Measurements from ENCODE around the gene UNCX. TPM values are rescaled to one million over a fixed set of nuclear protein-coding genes. Genes with fewer than 3 reads are reported as not detected.

The UNCX gene
- total and polyA plus RNA-seq, 8 donors: not detected

DNA sequence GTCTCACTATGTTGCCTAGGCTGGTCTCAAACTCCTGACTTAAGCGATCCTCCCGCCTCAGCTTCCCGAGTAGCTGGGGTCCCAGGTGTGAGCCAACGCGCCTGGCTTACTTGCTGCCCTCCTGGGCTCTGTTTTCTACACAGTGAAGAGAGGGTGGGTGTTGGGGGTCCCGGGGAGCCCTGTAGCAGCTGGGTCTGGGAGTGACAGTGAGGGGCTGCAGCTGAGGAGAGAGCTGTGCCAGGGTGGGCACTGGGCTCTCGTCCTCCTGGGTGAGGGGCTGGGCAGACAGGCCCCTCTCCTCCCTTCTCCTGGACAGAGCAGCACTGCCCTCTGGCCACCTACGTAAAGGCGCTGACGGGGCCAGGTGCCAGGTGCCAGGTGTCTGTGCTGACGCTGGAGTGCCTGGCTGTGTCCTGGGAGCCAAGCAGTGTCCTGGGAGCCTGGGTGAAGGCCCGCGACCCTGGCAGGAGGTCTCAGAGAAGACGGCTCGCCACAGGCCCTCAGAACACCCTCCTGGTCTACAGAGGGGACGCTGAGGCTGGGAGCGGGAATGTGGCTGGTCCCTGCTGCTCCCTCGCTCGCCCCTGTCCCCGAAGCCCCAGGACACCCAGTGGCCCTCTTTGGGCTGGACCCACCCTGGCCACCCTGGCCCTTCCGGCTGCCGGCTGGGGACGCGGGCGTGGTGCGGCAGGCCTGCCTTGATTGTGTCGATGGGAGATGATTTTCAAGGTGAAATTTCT is 35.6 kb downstream of the UNCX start:
- Histone ChIP-seq H3K36me3 (no peaks in the 10 kb centered on the region), H3K27ac (no peak overlapping the region), H3K27me3 (peaks cover 19 to 85% (median 64%) of the 10 kb centered on the region in 3 donors), H3K9me3 (peaks cover 0 to 4% (median 2%) of the 10 kb centered on the region in 4 donors), H3K4me1 (peaks cover 0 to 8% (median 3%) of the 10 kb centered on the region in 4 donors), H3K4me3 (no peak overlapping the region)
- intact Hi-C loops (cut with DNase I; ENCODE audit: low total_unique reads): no loop called here
- TF ChIP-seq, protein P1, sequence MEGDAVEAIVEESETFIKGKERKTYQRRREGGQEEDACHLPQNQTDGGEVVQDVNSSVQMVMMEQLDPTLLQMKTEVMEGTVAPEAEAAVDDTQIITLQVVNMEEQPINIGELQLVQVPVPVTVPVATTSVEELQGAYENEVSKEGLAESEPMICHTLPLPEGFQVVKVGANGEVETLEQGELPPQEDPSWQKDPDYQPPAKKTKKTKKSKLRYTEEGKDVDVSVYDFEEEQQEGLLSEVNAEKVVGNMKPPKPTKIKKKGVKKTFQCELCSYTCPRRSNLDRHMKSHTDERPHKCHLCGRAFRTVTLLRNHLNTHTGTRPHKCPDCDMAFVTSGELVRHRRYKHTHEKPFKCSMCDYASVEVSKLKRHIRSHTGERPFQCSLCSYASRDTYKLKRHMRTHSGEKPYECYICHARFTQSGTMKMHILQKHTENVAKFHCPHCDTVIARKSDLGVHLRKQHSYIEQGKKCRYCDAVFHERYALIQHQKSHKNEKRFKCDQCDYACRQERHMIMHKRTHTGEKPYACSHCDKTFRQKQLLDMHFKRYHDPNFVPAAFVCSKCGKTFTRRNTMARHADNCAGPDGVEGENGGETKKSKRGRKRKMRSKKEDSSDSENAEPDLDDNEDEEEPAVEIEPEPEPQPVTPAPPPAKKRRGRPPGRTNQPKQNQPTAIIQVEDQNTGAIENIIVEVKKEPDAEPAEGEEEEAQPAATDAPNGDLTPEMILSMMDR (IDR thresholded peaks at IDR 0.05): no peak
- TF ChIP-seq POLR2A (IDR thresholded peaks at IDR 0.05): no peak
- no peak for TF ChIP-seq EP300 (IDR thresholded peaks at IDR 0.05)
- no peak for TF ChIP-seq POLR2AphosphoS5 (IDR thresholded peaks at IDR 0.05)
- no peak for DNase-seq
- WGBS, 5 donors: 76 to 86% (median 82%) methylated on average over 19 to 27 of the region's 27 CpGs

DNA sequence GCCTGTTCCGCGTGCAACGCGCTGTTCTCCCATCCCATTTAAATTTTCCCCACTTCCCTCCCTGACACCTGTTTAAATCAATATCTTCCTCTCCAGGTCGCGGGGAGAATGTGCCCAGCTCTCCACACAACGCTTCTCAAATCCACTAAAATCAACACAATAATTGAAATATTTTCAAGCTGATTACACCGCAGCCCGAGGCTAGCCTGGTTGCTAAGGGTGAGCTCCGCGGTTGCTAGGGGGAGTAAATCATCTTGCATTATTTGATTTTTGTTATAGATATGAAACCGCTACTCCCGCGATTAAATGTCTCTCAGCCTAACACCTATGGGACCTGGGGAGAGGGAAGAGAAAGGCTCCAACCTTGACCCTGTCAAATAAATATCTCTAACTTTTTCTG is 36.2 kb downstream of the UNCX start:
- intact Hi-C loops (cut with DNase I; ENCODE audit: low total_unique reads): no loop called here
- peaks cover 0 to 2% (median 0%) of the 10 kb centered on the region in 4 donors for H3K4me1 ChIP-seq
- no peak for DNase-seq
- H3K4me3 ChIP-seq: no peak overlapping the region
- no peaks in the 10 kb centered on the region for H3K36me3 ChIP-seq
- peaks cover 18 to 78% (median 60%) of the 10 kb centered on the region in 3 donors for H3K27me3 ChIP-seq
- H3K27ac ChIP-seq: no peak overlapping the region
- WGBS, 5 donors: 41 to 54% (median 43%) methylated on average over 14 of the region's 14 CpGs
- TF ChIP-seq EP300 (IDR thresholded peaks at IDR 0.05) (no peak), POLR2A (IDR thresholded peaks at IDR 0.05) (no peak), POLR2AphosphoS5 (IDR thresholded peaks at IDR 0.05) (no peak)
- TF ChIP-seq, protein P1 (IDR thresholded peaks at IDR 0.05): no peak
- H3K9me3 ChIP-seq: peaks cover 0 to 4% (median 2%) of the 10 kb centered on the region in 4 donors

DNA sequence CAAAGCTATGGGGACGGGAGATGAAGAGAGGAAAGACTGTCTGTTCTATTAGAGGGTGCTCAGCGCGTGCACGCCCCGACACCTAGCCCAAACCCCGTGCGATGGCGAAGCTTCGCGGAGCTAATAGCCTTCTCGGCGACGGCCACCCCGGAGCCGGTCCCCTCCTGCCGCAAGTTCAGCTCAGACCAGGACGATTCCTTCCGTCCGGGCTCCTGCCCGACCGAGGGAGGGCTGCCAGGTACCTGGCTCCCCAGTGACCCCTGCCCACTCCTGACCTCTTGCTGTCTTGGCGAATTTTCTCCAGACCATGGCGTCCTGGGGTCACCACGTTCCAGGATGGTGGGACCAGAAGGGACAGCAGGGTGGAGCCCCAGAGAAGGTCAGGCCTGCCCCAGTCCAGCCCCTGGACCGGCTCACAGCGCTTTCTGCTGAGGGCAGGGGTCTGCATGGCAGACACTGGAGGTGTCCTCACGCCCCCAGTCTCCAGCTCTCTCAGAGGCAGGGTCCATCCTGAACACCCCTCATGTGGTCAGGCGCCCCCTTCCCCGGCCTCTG is 36.7 kb downstream of the UNCX start:
- Histone ChIP-seq H3K9me3 (peaks cover 0 to 4% (median 2%) of the 10 kb centered on the region in 4 donors), H3K4me1 (no peaks in the 10 kb centered on the region), H3K27ac (no peak overlapping the region), H3K27me3 (peaks cover 18 to 77% (median 58%) of the 10 kb centered on the region in 3 donors), H3K4me3 (no peak overlapping the region), H3K36me3 (no peaks in the 10 kb centered on the region)
- DNase-seq: no peak
- no peak for TF ChIP-seq POLR2A (IDR thresholded peaks at IDR 0.05)
- TF ChIP-seq, protein P1 (IDR thresholded peaks at IDR 0.05): no peak
- TF ChIP-seq EP300 (IDR thresholded peaks at IDR 0.05): no peak
- no peak for TF ChIP-seq POLR2AphosphoS5 (IDR thresholded peaks at IDR 0.05)
- intact Hi-C loops (cut with DNase I; ENCODE audit: low total_unique reads): no loop called here
- 55 to 64% (median 58%) methylated on average over 22 to 29 of the region's 29 CpGs for WGBS, 5 donors

DNA sequence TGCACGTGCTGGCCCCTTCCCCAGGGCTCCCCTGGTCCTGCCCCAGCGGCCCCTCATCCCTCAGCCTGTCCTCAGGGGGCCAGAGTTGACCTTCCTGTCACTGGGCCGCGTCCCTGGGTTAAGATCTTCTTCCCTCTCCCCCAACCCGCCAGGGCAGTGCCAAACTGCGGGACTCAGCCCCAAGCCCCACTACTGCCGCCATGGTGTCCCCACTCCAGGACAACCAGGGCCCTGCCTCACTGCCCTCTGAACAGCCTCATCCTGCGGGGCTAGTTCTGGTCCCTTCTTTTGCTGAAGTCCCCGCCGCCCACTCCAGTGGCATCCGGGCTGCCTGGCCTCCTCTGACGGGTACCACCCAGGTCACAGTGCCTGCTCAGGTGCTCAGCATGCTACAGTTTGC is 37.5 kb downstream of the UNCX start:
- no peak for DNase-seq

More for the DNA sequence above, 37.5 kb downstream of the UNCX start:
- no peak overlapping the region for H3K4me3 ChIP-seq
- TF ChIP-seq, protein P1 (IDR thresholded peaks at IDR 0.05): no peak
- no peak for TF ChIP-seq POLR2A (IDR thresholded peaks at IDR 0.05)
- TF ChIP-seq EP300 (IDR thresholded peaks at IDR 0.05): no peak
- TF ChIP-seq POLR2AphosphoS5 (IDR thresholded peaks at IDR 0.05): no peak
- intact Hi-C loops (cut with DNase I; ENCODE audit: low total_unique reads): no loop called here
- H3K36me3 ChIP-seq: no peaks in the 10 kb centered on the region
- H3K9me3 ChIP-seq: peaks cover 0 to 4% (median 2%) of the 10 kb centered on the region in 4 donors
- peaks cover 10 to 77% (median 57%) of the 10 kb centered on the region in 3 donors for H3K27me3 ChIP-seq
- no peak overlapping the region for H3K27ac ChIP-seq
- H3K4me1 ChIP-seq: no peaks in the 10 kb centered on the region
- 67 to 73% (median 72%) methylated on average over 11 to 12 of the region's 12 CpGs for WGBS, 5 donors

Measured in stomach (tissue), 9 donors.